SK-N-MC (cell line): Measurements from ENCODE around the gene TSR1.

Experiments used
- EZH2 ChIP-seq: fragments of 200-600 bp; sonication (generic); IDR thresholded peaks from one replicate; pipeline ENCODE4 v1.6.1; 2017; ENCODE audit warnings: antibody characterized with exemption
- FOXP2 ChIP-seq: optimal IDR thresholded peaks from 2 replicates; pipeline ENCODE3; 2011; ENCODE audit warnings: mild to moderate bottlenecking, moderate library complexity; ENCODE audit not compliant: insufficient read depth; ENCODE audit errors: extremely low read length, control extremely low read depth
- POLR2AphosphoS5 ChIP-seq: IDR thresholded peaks from 2 replicates; pipeline ENCODE4 v1.6.1; 2012; ENCODE audit warnings: mild to moderate bottlenecking, low read depth, low read length, borderline replicate concordance

DNA sequence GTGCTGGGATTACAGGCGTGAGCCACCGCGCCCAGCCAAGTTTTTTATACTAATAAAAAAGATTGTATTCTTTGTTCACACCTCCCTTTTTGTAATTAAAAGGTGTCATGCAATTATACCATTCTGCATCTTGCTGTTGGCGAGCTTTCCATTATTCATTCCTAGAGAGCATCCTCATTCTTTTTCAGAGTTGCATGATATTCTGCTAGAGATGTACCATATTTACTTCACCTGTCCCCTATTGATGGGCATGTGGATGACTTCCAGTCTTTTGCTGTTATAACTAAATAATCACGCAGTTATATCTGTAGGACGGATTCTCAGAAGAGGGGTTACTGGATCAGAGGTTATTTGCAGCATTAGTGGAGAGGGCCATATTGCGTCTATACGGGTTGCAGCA is 18.1 kb upstream of the TSR1 start:
- TF ChIP-seq EZH2, result no peak
- TF ChIP-seq POLR2AphosphoS5, result no peak
- TF ChIP-seq FOXP2, result no peak
